ENCODE measurements around the gene ARMC7.
"Not testable (repeated sequence)": the region's sequence is repeated elsewhere in the genome, so short reads cannot be mapped to it uniquely, and the experiment has no call there.

Gene ARMC7

GRCh38 chr17:75109407-75110233, at the start of gene ARMC7:
TSS of gene ARMC7 (plus strand) at chr17:75109969. CDS start at chr17:75110289, 320 bp downstream.
- DNase-seq, result peak; percentile 59

GRCh38 chr17:75060434-75061054, 49.2 kb upstream of the ARMC7 start:
- DNase-seq, result no peak

DNA sequence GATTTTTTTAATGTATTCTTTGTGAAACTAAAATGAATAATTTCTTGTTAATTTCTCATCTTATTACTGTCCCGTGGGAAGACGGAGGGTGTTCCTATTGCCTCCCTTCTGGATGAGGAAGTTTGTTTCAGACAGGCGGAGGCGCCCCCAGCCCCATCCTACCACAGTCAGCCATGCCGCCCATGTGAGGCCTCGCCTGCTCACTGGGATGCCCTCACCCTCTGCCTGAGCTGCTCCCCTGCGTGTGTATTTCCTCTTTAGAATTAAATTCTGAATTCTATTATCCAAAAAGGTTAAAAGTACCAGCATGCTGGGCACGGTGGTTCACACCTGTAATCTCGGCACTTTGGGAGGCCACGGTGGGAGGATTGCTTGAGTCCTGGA, 48.7 kb upstream of the ARMC7 start:
- no peak for DNase-seq

DNA sequence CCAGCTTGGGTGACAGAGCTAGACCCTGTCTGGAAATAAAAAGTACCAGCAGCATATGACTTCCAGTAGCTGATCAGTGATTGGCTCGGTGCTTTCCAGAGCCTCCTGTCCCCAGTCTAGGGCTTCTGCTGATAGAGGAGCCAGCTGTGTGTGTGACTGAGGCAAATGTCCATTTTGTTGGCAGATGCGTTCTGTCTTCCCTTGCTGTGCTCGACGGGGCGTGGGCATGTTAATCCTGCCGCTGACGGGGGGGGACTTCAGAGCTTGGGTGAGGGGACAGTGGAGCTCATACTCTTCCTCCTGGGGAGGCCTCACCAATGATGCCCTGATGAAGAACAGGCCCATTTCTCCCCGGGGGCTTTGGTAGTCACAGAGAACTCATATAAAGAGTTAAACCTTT, 48.2 kb upstream of the ARMC7 start:
- no peak for DNase-seq

GRCh38 chr17:75063201-75063600, 46.6 kb upstream of the ARMC7 start:
- no peak for DNase-seq

DNA sequence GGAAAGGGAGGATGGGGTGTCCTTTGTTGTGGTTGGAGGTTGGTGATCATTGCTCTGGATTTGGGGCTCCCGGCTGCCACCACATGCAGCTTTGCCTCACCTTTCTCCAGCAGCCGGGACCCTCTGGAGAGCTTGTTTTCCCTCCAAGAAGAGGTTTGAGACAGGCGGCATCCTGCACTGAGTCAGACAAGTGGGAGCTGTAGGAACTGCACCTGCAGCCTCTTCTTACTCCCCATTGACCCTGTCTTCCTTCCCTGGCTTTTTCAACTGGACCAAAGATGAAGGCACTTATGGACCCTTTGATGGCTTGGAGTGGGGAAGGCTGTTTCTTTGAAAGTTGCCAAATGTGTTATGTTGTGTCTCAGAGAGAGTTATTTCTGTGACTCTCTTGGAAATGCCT, 46.1 kb upstream of the ARMC7 start:
- DNase-seq, result no peak

- no peak for DNase-seq
These were observed 45.7 kb upstream of the ARMC7 start for GRCh38 chr17:75064040-75064439.

DNA sequence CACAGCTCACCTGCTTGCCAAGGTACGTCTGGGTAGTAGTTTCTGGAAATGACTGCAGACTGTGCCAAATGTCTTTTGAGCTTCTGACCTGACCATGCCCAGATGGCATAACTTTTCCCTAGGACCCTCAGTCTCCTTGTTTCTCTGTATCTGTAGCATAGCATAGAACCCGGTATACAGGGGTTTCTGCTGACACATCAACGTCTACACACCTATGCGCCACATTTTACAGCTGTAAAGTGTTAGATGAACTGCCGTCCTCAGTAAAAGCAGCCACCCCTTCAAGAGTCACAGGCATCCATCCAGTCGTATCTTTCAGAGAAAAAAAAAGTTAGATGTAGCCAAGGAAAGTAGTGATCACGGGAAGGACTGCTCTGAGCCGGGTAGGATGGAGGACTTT, 45.3 kb upstream of the ARMC7 start:
- no peak for DNase-seq

- no peak for DNase-seq
These were observed 44.8 kb upstream of the ARMC7 start for GRCh38 chr17:75064867-75065561.

- DNase-seq, result no peak
These were observed 44.1 kb upstream of the ARMC7 start for GRCh38 chr17:75065562-75066151.

GRCh38 chr17:75067856-75068255, 41.9 kb upstream of the ARMC7 start:
- DNase-seq, result no peak

GRCh38 chr17:75068750-75069149, 41.0 kb upstream of the ARMC7 start:
- no peak for DNase-seq

DNA sequence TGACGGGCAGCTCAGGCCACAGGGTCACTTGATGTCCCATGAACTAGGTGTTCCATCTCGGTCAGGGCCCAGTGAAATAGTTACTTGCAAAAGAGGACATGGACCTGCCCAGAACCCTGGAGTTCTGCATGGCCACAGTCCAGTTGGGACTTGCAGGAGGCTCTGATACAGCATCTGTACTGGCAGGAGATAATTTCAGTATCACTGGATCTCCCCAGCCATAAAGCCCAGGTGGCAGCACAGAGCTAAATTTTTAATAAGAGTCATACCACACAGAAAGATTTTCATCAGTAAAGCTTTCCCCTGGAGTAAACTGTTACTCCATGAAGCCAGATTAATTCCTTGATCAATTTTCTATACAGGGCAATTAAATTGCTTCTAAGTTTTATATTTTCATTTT, 40.0 kb upstream of the ARMC7 start:
- no peak for DNase-seq

GRCh38 chr17:75071478-75072271, 38.1 kb upstream of the ARMC7 start:
- not testable (repeated sequence) for DNase-seq

- DNase-seq, result not testable (repeated sequence)
These were observed 36.9 kb upstream of the ARMC7 start for GRCh38 chr17:75072909-75073308.

DNA sequence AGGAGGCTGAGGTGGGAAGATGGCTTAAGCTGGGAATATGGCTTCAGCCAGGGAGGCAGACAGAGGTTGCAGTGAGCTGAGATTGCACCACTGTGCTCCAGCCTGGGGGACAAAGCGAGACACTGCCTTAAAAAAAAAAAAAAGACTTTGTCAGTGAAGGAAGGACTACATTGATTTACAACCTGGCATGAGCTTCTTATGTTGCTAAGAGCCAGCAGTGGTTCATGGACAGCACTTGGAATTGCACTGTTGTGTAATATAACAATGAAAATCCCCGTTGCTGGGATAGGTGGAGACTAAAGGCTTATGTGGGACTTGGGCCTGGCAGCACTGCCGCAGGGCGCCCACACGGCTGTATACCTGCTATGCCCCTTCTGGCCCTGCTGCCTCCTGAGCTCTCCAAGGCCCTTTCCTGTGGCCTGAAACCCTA, 36.1 kb upstream of the ARMC7 start:
- DNase-seq, result no peak

- no peak for DNase-seq
These were observed 35.2 kb upstream of the ARMC7 start for GRCh38 chr17:75074532-75074931.

- DNase-seq, result no peak
These were observed 34.0 kb upstream of the ARMC7 start for GRCh38 chr17:75075597-75076336.

- DNase-seq, result no peak
These were observed 32.7 kb upstream of the ARMC7 start for GRCh38 chr17:75077072-75077495.

DNA sequence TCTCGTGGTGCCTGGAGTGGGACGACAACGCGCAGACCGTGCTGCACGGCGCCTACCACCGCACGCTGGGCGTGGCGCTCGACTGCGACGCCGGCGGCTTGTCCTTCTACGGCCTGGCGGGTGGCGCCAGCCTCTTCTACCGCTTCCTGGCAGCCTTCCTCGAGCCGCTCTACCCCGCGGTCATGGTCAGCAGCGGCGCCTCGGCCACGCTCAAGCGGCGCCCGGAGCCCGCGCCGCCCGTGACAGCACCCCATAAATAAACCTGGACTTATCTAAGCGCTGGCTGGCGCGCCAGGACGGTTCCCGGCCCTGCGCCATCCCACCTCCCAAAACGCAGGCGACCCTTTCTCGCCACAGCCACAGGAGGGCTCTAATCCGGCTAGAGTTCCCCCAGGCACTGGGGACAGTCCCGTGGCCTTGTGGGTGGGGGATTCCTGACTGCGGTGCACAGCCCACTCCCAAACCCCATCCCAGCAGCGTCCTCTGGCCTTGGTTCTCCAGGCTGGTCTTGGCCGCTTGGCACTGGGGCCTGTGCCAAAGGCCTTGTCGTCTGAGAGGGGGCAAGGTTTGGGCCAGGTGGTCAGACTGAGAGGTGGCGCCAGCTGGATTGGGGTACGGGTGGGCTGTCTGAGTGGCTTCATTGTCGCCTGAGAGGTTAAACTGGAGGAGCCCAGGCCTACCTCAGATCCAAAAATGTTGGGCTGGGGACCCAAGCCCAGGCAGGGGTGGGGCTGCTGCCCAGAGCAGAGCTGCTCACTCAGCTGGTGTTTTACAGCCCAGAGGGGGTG, 32.1 kb upstream of the ARMC7 start:
- DNase-seq, result no peak

Measured in NCI-H1417 treated with DMSO at 0.1 percent for 48 hours (cell line).